SK-N-SH treated with all-trans-retinoic acid at 6 μM for 48 hours (cell line): ENCODE results near the gene ARF3.

Experiments used
- ATAC-seq: fragments of 200-7000 bp; cut with Tn5 transposase; 3 replicates; pipeline ENCODE4 v1.9.1; 2020; ENCODE audit warnings: mild to moderate bottlenecking, moderate library complexity
- ARNTL ChIP-seq: fragments of 450-650 bp; formaldehyde crosslinking; IDR thresholded peaks from 2 replicates; pipeline ENCODE4 v1.5.0; 2020; ENCODE audit warnings: low read depth, mild to moderate bottlenecking, moderate library complexity, borderline replicate concordance
- BACH2 ChIP-seq: fragments of 250-450 bp; sonication (Bioruptor Pico); IDR thresholded peaks from 2 replicates; pipeline ENCODE4 v1.9.0; 2021; ENCODE audit warnings: mild to moderate bottlenecking, borderline replicate concordance
- CSDC2 ChIP-seq: fragments of 250-450 bp; sonication (Bioruptor Pico); IDR thresholded peaks from 2 replicates; pipeline ENCODE4 v1.5.0; 2020; ENCODE audit warnings: mild to moderate bottlenecking, moderate library complexity
- CSRNP3 ChIP-seq: fragments of 250-450 bp; sonication (Bioruptor Pico); IDR thresholded peaks from 2 replicates; pipeline ENCODE4 v1.5.1; 2021; ENCODE audit warnings: mild to moderate bottlenecking, moderate library complexity
- ESRRG ChIP-seq: fragments of 250-450 bp; sonication (Bioruptor Pico); IDR thresholded peaks from 2 replicates; pipeline ENCODE4 v1.6.1; 2021; ENCODE audit warnings: mild to moderate bottlenecking
- GLIS3 ChIP-seq: fragments of 250-450 bp; sonication (Bioruptor Pico); IDR thresholded peaks from 2 replicates; pipeline ENCODE4 v1.5.0; 2020; ENCODE audit warnings: mild to moderate bottlenecking, moderate library complexity
- OSR1 ChIP-seq: fragments of 250-450 bp; sonication (Bioruptor Pico); IDR thresholded peaks from 2 replicates; pipeline ENCODE4 v1.8.0; 2022; ENCODE audit warnings: moderate library complexity, mild to moderate bottlenecking, inconsistent platforms
- POU6F1 ChIP-seq: fragments of 250-450 bp; sonication (Bioruptor Pico); IDR thresholded peaks from 2 replicates; pipeline ENCODE4 v1.8.0; 2021; ENCODE audit warnings: low read depth, mild to moderate bottlenecking, moderate library complexity, borderline replicate concordance
- PPARA ChIP-seq: fragments of 250-450 bp; sonication (Bioruptor Pico); IDR thresholded peaks from 2 replicates; pipeline ENCODE4 v1.5.0; 2020; ENCODE audit warnings: mild to moderate bottlenecking, borderline replicate concordance
- RARB ChIP-seq: fragments of 250-450 bp; sonication (Bioruptor Pico); IDR thresholded peaks from 2 replicates; pipeline ENCODE4 v1.8.0; 2021; ENCODE audit warnings: mild to moderate bottlenecking, moderate library complexity
- SNAI2 ChIP-seq: fragments of 250-450 bp; sonication (Bioruptor Pico); IDR thresholded peaks from 2 replicates; pipeline ENCODE4 v1.5.0; 2020; ENCODE audit warnings: mild to moderate bottlenecking, moderate library complexity
- TCF4 ChIP-seq: fragments of 250-450 bp; sonication (Bioruptor Pico); IDR thresholded peaks from 2 replicates; pipeline ENCODE4 v1.8.0; 2021; ENCODE audit warnings: mild to moderate bottlenecking, moderate library complexity, borderline replicate concordance
- TOX ChIP-seq: fragments of 250-450 bp; sonication (Bioruptor Pico); IDR thresholded peaks from 2 replicates; pipeline ENCODE4 v1.8.0; 2021; ENCODE audit warnings: mild to moderate bottlenecking, moderate library complexity, borderline replicate concordance
- ZC3H10 ChIP-seq: fragments of 250-450 bp; sonication (Bioruptor Pico); IDR thresholded peaks from 2 replicates; pipeline ENCODE4 v1.5.1; 2021; ENCODE audit warnings: mild to moderate bottlenecking, moderate library complexity
- ZFP3 ChIP-seq: fragments of 250-450 bp; sonication (Bioruptor Pico); IDR thresholded peaks from 2 replicates; pipeline ENCODE4 v1.5.0; 2020; ENCODE audit warnings: mild to moderate bottlenecking, moderate library complexity
- ZFP30 ChIP-seq: fragments of 450-650 bp; formaldehyde crosslinking; IDR thresholded peaks from 2 replicates; pipeline ENCODE4 v1.5.0; 2022; ENCODE audit warnings: mild to moderate bottlenecking, moderate library complexity
- ZNF565 ChIP-seq: fragments of 450-650 bp; formaldehyde crosslinking; conservative IDR thresholded peaks from 2 replicates; pipeline ENCODE4 v1.5.0; 2020; ENCODE audit warnings: low read depth, mild to moderate bottlenecking, moderate library complexity
- ZNF70 ChIP-seq: fragments of 450-650 bp; formaldehyde crosslinking; IDR thresholded peaks from 2 replicates; pipeline ENCODE4 v1.5.0; 2020; ENCODE audit warnings: mild to moderate bottlenecking, moderate library complexity
- ZNF8 ChIP-seq: fragments of 450-650 bp; formaldehyde crosslinking; IDR thresholded peaks from 2 replicates; pipeline ENCODE4 v1.5.0; 2020; ENCODE audit warnings: mild to moderate bottlenecking, moderate library complexity
- TF ChIP-seq, protein P1 (sequence below): fragments of 250-450 bp; sonication (Bioruptor Pico); IDR thresholded peaks from 2 replicates; pipeline ENCODE4 v1.8.0; 2020; ENCODE audit warnings: mild to moderate bottlenecking, moderate library complexity, borderline replicate concordance
- TF ChIP-seq, protein P2 (sequence below): fragments of 250-450 bp; sonication (Bioruptor Pico); IDR thresholded peaks from 2 replicates; pipeline ENCODE4 v1.5.0; 2020; ENCODE audit warnings: mild to moderate bottlenecking, moderate library complexity
- TF ChIP-seq, protein P3 (sequence below): fragments of 250-450 bp; sonication (Bioruptor Pico); IDR thresholded peaks from 2 replicates; pipeline ENCODE4 v1.5.1; 2020; ENCODE audit warnings: low read depth, mild to moderate bottlenecking, moderate library complexity

The ARF3 gene

GRCh38 chr12:48995086-48995879 is 38.0 kb upstream of the ARF3 start:
- TF ChIP-seq RARB (no peak), ZFP3 (CRISPR knock-in tag) (no peak), GLIS3 (CRISPR knock-in tag) (no peak), ZNF70 (CRISPR knock-in tag) (no peak), CSRNP3 (CRISPR knock-in tag) (no peak), ZNF8 (CRISPR knock-in tag) (no peak), TCF4 (CRISPR knock-in tag) (no peak), TOX (CRISPR knock-in tag) (no peak), POU6F1 (CRISPR knock-in tag) (no peak), ZNF565 (CRISPR knock-in tag) (no peak), ESRRG (no peak)
- peak; percentile 78 for ATAC-seq

DNA sequence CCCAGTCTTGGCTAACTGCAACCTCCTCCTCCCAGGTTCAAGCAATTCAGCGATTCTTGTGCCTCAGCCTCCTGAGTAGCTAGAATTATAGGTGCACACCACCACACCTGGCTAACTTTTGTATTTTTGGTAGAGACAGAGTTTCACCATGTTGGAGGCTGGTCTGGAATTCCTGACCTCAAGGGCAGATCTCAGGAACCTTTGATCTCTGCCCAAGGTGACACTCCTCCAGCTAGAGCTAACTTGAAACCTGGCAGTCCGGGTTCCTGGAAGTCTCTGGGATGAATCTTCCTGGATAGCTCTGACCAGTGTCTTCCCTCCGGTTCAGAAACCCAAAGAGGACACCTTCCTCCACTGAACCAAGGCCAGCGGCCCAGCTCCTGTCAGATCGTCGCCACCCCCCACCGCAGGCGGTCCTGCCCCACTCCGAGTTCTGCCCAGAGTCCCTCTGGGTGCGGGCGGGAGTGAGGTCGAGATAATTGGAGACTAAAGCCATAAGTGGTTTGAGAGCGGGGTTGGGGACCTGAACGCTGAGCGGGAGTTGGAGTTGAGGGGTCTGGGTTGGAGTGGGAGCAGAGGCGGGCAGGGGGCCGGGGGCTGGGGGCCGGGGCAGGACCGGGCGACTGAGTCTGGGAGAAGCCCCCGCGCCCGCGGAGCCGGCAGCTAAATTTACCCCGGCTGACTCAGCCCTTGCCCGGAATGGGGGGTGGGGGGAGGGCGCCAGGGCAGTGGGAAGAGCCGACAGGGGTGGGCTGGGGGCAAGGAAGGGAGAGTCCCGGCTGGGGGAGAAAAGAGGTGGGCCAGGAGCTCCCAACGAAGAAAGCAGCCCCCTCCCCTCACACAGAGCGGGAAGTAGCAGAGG is 37.2 kb upstream of the ARF3 start:
- ATAC-seq, result no peak

More for the DNA sequence above, 37.2 kb upstream of the ARF3 start:
- no peak for TF ChIP-seq ZNF565 (CRISPR knock-in tag)
- TF ChIP-seq, protein P1, sequence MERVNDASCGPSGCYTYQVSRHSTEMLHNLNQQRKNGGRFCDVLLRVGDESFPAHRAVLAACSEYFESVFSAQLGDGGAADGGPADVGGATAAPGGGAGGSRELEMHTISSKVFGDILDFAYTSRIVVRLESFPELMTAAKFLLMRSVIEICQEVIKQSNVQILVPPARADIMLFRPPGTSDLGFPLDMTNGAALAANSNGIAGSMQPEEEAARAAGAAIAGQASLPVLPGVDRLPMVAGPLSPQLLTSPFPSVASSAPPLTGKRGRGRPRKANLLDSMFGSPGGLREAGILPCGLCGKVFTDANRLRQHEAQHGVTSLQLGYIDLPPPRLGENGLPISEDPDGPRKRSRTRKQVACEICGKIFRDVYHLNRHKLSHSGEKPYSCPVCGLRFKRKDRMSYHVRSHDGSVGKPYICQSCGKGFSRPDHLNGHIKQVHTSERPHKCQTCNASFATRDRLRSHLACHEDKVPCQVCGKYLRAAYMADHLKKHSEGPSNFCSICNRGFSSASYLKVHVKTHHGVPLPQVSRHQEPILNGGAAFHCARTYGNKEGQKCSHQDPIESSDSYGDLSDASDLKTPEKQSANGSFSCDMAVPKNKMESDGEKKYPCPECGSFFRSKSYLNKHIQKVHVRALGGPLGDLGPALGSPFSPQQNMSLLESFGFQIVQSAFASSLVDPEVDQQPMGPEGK (CRISPR knock-in tag), result no peak
- TF ChIP-seq, protein P2, sequence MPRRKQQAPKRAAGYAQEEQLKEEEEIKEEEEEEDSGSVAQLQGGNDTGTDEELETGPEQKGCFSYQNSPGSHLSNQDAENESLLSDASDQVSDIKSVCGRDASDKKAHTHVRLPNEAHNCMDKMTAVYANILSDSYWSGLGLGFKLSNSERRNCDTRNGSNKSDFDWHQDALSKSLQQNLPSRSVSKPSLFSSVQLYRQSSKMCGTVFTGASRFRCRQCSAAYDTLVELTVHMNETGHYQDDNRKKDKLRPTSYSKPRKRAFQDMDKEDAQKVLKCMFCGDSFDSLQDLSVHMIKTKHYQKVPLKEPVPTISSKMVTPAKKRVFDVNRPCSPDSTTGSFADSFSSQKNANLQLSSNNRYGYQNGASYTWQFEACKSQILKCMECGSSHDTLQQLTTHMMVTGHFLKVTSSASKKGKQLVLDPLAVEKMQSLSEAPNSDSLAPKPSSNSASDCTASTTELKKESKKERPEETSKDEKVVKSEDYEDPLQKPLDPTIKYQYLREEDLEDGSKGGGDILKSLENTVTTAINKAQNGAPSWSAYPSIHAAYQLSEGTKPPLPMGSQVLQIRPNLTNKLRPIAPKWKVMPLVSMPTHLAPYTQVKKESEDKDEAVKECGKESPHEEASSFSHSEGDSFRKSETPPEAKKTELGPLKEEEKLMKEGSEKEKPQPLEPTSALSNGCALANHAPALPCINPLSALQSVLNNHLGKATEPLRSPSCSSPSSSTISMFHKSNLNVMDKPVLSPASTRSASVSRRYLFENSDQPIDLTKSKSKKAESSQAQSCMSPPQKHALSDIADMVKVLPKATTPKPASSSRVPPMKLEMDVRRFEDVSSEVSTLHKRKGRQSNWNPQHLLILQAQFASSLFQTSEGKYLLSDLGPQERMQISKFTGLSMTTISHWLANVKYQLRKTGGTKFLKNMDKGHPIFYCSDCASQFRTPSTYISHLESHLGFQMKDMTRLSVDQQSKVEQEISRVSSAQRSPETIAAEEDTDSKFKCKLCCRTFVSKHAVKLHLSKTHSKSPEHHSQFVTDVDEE (CRISPR knock-in tag), result no peak
- no peak for TF ChIP-seq PPARA
- no peak for TF ChIP-seq ZC3H10 (CRISPR knock-in tag)
- TF ChIP-seq, protein P3, sequence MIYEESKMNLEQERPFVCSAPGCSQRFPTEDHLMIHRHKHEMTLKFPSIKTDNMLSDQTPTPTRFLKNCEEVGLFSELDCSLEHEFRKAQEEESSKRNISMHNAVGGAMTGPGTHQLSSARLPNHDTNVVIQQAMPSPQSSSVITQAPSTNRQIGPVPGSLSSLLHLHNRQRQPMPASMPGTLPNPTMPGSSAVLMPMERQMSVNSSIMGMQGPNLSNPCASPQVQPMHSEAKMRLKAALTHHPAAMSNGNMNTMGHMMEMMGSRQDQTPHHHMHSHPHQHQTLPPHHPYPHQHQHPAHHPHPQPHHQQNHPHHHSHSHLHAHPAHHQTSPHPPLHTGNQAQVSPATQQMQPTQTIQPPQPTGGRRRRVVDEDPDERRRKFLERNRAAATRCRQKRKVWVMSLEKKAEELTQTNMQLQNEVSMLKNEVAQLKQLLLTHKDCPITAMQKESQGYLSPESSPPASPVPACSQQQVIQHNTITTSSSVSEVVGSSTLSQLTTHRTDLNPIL, result no peak
- TF ChIP-seq POU6F1 (CRISPR knock-in tag), result no peak
- no peak for TF ChIP-seq ZNF70 (CRISPR knock-in tag)
- no peak for TF ChIP-seq BACH2 (CRISPR knock-in tag)
- TF ChIP-seq OSR1 (CRISPR knock-in tag), result no peak
- no peak for TF ChIP-seq CSRNP3 (CRISPR knock-in tag)
- TF ChIP-seq ARNTL (CRISPR knock-in tag), result no peak
- no peak for TF ChIP-seq ZFP30 (CRISPR knock-in tag)
- no peak for TF ChIP-seq RARB
- TF ChIP-seq ZFP3 (CRISPR knock-in tag), result no peak
- TF ChIP-seq ESRRG, result no peak
- no peak for TF ChIP-seq CSDC2 (CRISPR knock-in tag)
- no peak for TF ChIP-seq SNAI2 (CRISPR knock-in tag)
